Measurements from ENCODE around the gene SRP72. TPM values are rescaled to one million over a fixed set of nuclear protein-coding genes. Genes with fewer than 3 reads are reported as not detected.

Gene SRP72
- total RNA-seq, 1 donor from 2014 or later = 116 TPM

DNA sequence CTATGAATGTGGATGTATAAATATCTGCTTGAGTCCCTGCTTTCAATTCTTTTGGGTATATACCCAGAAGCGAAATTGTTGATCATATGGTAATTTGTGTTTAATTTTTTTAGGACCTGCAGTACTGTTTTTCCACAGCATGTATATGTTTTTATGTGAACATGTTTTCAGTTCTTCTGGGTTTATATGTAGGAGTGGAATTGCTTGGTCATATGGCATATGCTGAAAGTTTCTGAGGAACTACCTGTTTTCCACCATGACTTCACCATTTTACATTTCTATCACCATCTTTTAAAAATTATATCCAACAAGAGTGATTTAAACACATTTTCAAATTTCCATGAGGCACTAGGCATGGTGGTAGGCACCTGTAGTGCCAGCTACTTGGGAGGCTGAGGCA lies 40.2 kb upstream of the SRP72 start:
- Mint-ChIP-seq H3K4me3 (no peak overlapping the region), H3K36me3 (peaks cover 6% of the 10 kb centered on the region), H3K27me3 (ENCODE audit: low read depth) (no peaks in the 10 kb centered on the region), H3K27ac (no peak overlapping the region), H3K9me3 (peaks cover 5% of the 10 kb centered on the region), H3K4me1 (peaks cover 16% of the 10 kb centered on the region)
- DNase-seq (ENCODE audit: low spot score in 2 of 2, unreplicated experiment in 2 of 2) = no peak
- TF ChIP-seq, protein P1, sequence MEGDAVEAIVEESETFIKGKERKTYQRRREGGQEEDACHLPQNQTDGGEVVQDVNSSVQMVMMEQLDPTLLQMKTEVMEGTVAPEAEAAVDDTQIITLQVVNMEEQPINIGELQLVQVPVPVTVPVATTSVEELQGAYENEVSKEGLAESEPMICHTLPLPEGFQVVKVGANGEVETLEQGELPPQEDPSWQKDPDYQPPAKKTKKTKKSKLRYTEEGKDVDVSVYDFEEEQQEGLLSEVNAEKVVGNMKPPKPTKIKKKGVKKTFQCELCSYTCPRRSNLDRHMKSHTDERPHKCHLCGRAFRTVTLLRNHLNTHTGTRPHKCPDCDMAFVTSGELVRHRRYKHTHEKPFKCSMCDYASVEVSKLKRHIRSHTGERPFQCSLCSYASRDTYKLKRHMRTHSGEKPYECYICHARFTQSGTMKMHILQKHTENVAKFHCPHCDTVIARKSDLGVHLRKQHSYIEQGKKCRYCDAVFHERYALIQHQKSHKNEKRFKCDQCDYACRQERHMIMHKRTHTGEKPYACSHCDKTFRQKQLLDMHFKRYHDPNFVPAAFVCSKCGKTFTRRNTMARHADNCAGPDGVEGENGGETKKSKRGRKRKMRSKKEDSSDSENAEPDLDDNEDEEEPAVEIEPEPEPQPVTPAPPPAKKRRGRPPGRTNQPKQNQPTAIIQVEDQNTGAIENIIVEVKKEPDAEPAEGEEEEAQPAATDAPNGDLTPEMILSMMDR (IDR thresholded peaks at IDR 0.05; ENCODE audit: unreplicated experiment) = no peak

DNA sequence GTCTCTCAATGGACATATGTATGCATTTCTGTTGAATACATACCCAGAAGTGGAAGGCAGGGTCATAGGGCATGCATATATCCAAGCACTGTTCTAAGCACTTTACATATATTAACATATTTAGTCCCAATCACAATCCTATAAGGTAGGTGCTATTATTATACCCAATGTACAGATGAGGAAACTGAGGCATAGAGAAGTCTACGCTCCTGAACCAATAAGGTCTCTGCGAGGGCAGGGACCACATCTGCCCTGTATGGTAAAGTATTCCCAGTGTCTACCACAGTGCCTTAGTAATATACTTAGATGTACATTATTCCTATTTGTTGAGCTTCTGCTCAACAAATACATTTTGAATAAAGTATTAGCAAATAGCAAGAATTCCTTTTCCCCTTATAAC lies 37.2 kb upstream of the SRP72 start:
- H3K27ac Mint-ChIP-seq = no peak overlapping the region
- DNase-seq (ENCODE audit: low spot score in 2 of 2, unreplicated experiment in 2 of 2) = no peak
- H3K27me3 Mint-ChIP-seq (ENCODE audit: low read depth) = no peaks in the 10 kb centered on the region
- no peak overlapping the region for H3K4me3 Mint-ChIP-seq
- H3K4me1 Mint-ChIP-seq = peaks cover 30% of the 10 kb centered on the region
- H3K36me3 Mint-ChIP-seq = peaks cover 6% of the 10 kb centered on the region
- TF ChIP-seq, protein P1 (IDR thresholded peaks at IDR 0.05; ENCODE audit: unreplicated experiment) = no peak
- H3K9me3 Mint-ChIP-seq = peaks cover 5% of the 10 kb centered on the region

DNA sequence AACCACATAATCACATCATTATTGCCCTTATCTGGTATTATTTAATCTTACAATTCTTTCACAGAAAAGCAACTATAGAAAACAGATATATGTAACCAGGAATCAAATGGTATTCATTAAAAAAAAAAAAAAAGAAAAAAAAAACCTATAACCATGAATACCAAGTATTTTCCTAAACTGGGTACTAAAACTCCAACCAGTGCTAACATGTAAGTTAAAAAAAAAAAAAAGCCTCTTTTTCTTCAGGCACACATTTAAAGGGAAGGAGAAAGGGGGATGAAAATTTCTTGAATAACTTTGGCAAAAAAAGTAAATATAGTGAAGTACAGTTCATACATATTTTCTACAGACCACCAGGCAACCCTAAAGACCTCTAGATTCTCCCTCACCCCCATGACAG lies 34.1 kb upstream of the SRP72 start:
- Mint-ChIP-seq H3K36me3 (no peaks in the 10 kb centered on the region), H3K27me3 (ENCODE audit: low read depth) (no peaks in the 10 kb centered on the region), H3K4me3 (peak overlapping the region; percentile 93), H3K4me1 (peaks cover 33% of the 10 kb centered on the region), H3K27ac (peak overlapping the region; percentile 47), H3K9me3 (no peaks in the 10 kb centered on the region)
- TF ChIP-seq, protein P1 (IDR thresholded peaks at IDR 0.05; ENCODE audit: unreplicated experiment) = no peak
- no peak for DNase-seq (ENCODE audit: low spot score in 2 of 2, unreplicated experiment in 2 of 2)

DNA sequence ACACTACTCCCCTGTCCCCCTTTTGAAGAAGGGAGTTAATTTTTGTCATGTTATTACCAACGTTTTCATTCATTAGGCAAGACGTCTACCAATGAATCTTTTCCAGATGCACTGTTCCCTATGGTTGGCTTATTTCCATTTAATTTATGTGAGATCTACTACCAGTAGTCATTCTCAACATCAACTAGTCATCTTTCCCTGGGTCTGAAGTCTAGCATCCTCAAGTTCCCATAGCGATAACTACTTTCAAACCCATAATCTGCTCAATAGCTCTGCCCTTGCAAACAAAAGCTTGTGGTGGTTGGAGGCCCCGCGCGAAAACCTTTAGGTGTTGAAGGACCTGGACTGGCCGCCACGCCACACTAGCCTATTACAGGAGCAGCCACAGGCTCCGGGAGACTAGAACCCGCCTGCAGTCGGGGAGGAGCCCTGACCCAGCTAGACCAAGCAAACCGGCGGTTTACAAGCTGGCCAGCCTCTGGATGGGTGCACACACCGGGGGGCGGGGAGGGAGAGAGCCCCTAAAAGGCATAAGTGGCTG lies 32.7 kb upstream of the SRP72 start:
- Mint-ChIP-seq H3K27ac (peak overlapping the region; percentile 94), H3K27me3 (ENCODE audit: low read depth) (no peaks in the 10 kb centered on the region), H3K9me3 (no peaks in the 10 kb centered on the region), H3K36me3 (no peaks in the 10 kb centered on the region), H3K4me1 (peaks cover 33% of the 10 kb centered on the region), H3K4me3 (peak overlapping the region; percentile 93)
- DNase-seq (ENCODE audit: low spot score in 2 of 2, unreplicated experiment in 2 of 2) = peak; percentile 28 to 60
- TF ChIP-seq, protein P1 (IDR thresholded peaks at IDR 0.05; ENCODE audit: unreplicated experiment) = no peak

DNA sequence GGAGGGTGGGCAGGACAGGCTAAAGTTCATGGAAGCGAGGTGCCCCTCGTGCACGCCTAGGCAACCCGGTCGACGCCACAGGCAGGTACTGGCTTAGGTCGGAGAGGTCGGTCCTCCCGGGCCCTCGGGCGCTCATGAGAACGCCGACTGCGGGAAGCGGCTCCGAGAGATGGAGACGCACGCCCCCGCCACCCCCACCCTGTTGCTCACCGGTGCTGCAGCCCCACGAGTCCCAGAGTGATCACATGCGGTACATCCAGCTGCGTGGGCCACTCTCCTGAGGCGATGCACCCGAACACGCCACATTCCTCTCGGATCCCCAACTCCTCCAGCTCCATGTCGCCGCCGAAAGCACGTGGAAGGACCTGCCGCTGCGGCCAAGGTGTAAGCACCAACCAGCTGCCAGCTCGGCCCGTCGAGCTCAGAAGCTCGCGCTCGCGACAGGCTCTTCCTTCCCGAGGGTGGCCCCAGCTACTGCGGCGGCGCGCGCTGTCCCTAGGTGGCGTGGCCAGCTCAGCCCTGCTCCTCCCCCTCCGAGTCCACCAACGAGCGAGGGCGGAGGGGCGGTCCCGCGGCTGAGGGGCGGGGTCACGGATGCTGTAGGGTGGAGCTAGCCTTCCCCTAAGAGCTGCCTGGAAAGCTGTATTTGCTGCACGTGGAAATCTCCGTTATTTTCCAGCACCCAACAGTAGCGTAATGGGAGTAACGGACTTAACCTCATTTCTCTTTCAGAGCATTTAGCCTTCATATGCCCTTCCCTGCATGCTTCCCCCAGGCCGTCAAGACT lies 32.1 kb upstream of the SRP72 start, which contains the start of gene PPAT:
TSS of gene PPAT (minus strand) at position 476 of the 787 bp plus-strand sequence. CDS start at position 338, 138 bp downstream.
- H3K4me3 Mint-ChIP-seq = peak within 1 kb of the TSS; percentile 93
- H3K36me3 Mint-ChIP-seq = no peaks in the 10 kb centered on the region
- peak; percentile 96 to 99 for DNase-seq (ENCODE audit: low spot score in 2 of 2, unreplicated experiment in 2 of 2)
- peaks cover 38% of the 10 kb centered on the region for H3K4me1 Mint-ChIP-seq
- peak within 1 kb of the TSS; percentile 94 for H3K27ac Mint-ChIP-seq
- no peaks in the 10 kb centered on the region for H3K27me3 Mint-ChIP-seq (ENCODE audit: low read depth)
- H3K9me3 Mint-ChIP-seq = no peaks in the 10 kb centered on the region
- TF ChIP-seq, protein P1 (IDR thresholded peaks at IDR 0.05; ENCODE audit: unreplicated experiment) = peak; percentile 29

Measured in mesothelial cell of epicardium (in vitro differentiated cells).